ENCODE results near the gene RRBP1.
"Not testable (repeated sequence)": the region's sequence is repeated elsewhere in the genome, so short reads cannot be mapped to it uniquely, and the experiment has no call there.

The RRBP1 gene

GRCh38 chr20:17709361-17710293, 27.6 kb upstream of the RRBP1 start:
- DNase-seq: no peak

GRCh38 chr20:17708675-17709360, 26.8 kb upstream of the RRBP1 start:
- no peak for DNase-seq

- DNase-seq: not testable (repeated sequence)
These were observed 25.9 kb upstream of the RRBP1 start for GRCh38 chr20:17707951-17708350.

GRCh38 chr20:17706632-17707031, 24.6 kb upstream of the RRBP1 start:
- DNase-seq: no peak

GRCh38 chr20:17705916-17706315, 23.9 kb upstream of the RRBP1 start:
- DNase-seq: no peak

- no peak for DNase-seq
These were observed 22.7 kb upstream of the RRBP1 start for GRCh38 chr20:17704589-17705317.

- DNase-seq: no peak
These were observed 19.8 kb upstream of the RRBP1 start for GRCh38 chr20:17701826-17702225.

GRCh38 chr20:17700637-17701036, 18.6 kb upstream of the RRBP1 start:
- DNase-seq: no peak

GRCh38 chr20:17699931-17700351, 17.9 kb upstream of the RRBP1 start, which contains the start of gene BANF2:
Gene BANF2, plus strand, starts transcription at chr20:17699966. Its CDS starts 25,060 bp downstream, at chr20:17725026.
- no peak for DNase-seq

GRCh38 chr20:17698384-17698783, 16.3 kb upstream of the RRBP1 start:
- no peak for DNase-seq

- no peak for DNase-seq
These were observed 15.1 kb upstream of the RRBP1 start for GRCh38 chr20:17697171-17697570.

GRCh38 chr20:17696287-17696686, 14.2 kb upstream of the RRBP1 start:
- DNase-seq: no peak

GRCh38 chr20:17694767-17695166, 12.7 kb upstream of the RRBP1 start:
- DNase-seq: no peak

GRCh38 chr20:17693444-17694001, 11.5 kb upstream of the RRBP1 start:
- DNase-seq: no peak

GRCh38 chr20:17691758-17692157, 9.7 kb upstream of the RRBP1 start:
- DNase-seq: no peak

- no peak for DNase-seq
These were observed 8.1 kb upstream of the RRBP1 start for GRCh38 chr20:17690144-17690543.

GRCh38 chr20:17688965-17689364, 6.9 kb upstream of the RRBP1 start:
- DNase-seq: no peak

GRCh38 chr20:17687800-17688199, 5.8 kb upstream of the RRBP1 start:
- DNase-seq: no peak

- no peak for DNase-seq
These were observed 3.1 kb upstream of the RRBP1 start for GRCh38 chr20:17685168-17685567.

GRCh38 chr20:17684077-17684888, 2.2 kb upstream of the RRBP1 start:
- no peak for DNase-seq

GRCh38 chr20:17683218-17684076, 1.4 kb upstream of the RRBP1 start:
- no peak for DNase-seq

Measured in activated CD4-positive, alpha-beta T cell treated with anti-CD3 and anti-CD28 coated beads for 4 hours (primary cell).